ENCODE results near the gene YPEL3. TPM values are rescaled to one million over a fixed set of nuclear protein-coding genes. Genes with fewer than 3 reads are reported as not detected.

The YPEL3 gene
- total RNA-seq, 4 donors from 2014 or later: 81.9 to 197 (median 122) TPM

- peak overlapping the region in 1 of 4 donors; percentile 65 for H3K4me3 ChIP-seq
- DNase-seq (ENCODE audit: low spot score in 2 of 2): no peak
- peaks cover 0 to 63% (median 32%) of the 10 kb centered on the region in 4 donors for H3K4me1 ChIP-seq
- no peak for TF ChIP-seq POLR2A (IDR thresholded peaks at IDR 0.05)
- no peak for TF ChIP-seq CTCF (IDR thresholded peaks at IDR 0.05)
- TF ChIP-seq EP300 (IDR thresholded peaks at IDR 0.05): no peak
- peaks cover 5 to 41% (median 5%) of the 10 kb centered on the region in 3 donors for H3K36me3 ChIP-seq
- peak overlapping the region in 3 of 4 donors; percentile 83 to 90 (median 85) for H3K27ac ChIP-seq
- H3K9me3 ChIP-seq: no peaks in the 10 kb centered on the region
- WGBS, 2 donors: 59 to 71% methylated on average over 14 to 26 of the region's 26 CpGs
- H3K27me3 ChIP-seq: no peaks in the 10 kb centered on the region
Measured at GRCh38 chr16:30090610-30091331, 5.2 kb downstream of the YPEL3 start.

GRCh38 chr16:30088832-30089624 is 7.0 kb downstream of the YPEL3 start:
- Histone ChIP-seq H3K27ac (no peak overlapping the region), H3K4me1 (peaks cover 0 to 67% (median 18%) of the 10 kb centered on the region in 4 donors), H3K4me3 (no peak overlapping the region), H3K27me3 (no peaks in the 10 kb centered on the region), H3K9me3 (no peaks in the 10 kb centered on the region), H3K36me3 (peaks cover under 1 to 47% (median 3%) of the 10 kb centered on the region in 3 donors)
- DNase-seq (ENCODE audit: low spot score in 2 of 2): no peak
- WGBS, 2 donors: 75 to 84% methylated on average over 12 to 22 of the region's 22 CpGs
- TF ChIP-seq EP300 (IDR thresholded peaks at IDR 0.05): no peak
- no peak for TF ChIP-seq POLR2A (IDR thresholded peaks at IDR 0.05)
- no peak for TF ChIP-seq CTCF (IDR thresholded peaks at IDR 0.05)

- H3K4me3 ChIP-seq: no peak overlapping the region
- 67 to 74% methylated on average over 10 of the region's 10 CpGs for WGBS, 2 donors
- no peaks in the 10 kb centered on the region for H3K9me3 ChIP-seq
- no peak for DNase-seq (ENCODE audit: low spot score in 2 of 2)
- H3K36me3 ChIP-seq: peaks cover 0 to 47% (median 4%) of the 10 kb centered on the region in 3 donors
- peaks cover 0 to 60% (median 17%) of the 10 kb centered on the region in 4 donors for H3K4me1 ChIP-seq
- no peak overlapping the region for H3K27ac ChIP-seq
- no peaks in the 10 kb centered on the region for H3K27me3 ChIP-seq
- TF ChIP-seq EP300 (IDR thresholded peaks at IDR 0.05): no peak
- no peak for TF ChIP-seq POLR2A (IDR thresholded peaks at IDR 0.05)
- TF ChIP-seq CTCF (IDR thresholded peaks at IDR 0.05): no peak
Measured at GRCh38 chr16:30088237-30088831, 7.7 kb downstream of the YPEL3 start.

- Histone ChIP-seq H3K4me1 (peaks cover 0 to 50% (median 15%) of the 10 kb centered on the region in 4 donors), H3K4me3 (no peak overlapping the region), H3K36me3 (peaks cover 0 to 52% (median 14%) of the 10 kb centered on the region in 3 donors), H3K27ac (no peak overlapping the region), H3K9me3 (no peaks in the 10 kb centered on the region), H3K27me3 (no peaks in the 10 kb centered on the region)
- no peak for DNase-seq (ENCODE audit: low spot score in 2 of 2)
- WGBS, 2 donors: 87 to 91% methylated on average over 11 of the region's 11 CpGs
- TF ChIP-seq POLR2A (IDR thresholded peaks at IDR 0.05) (no peak), EP300 (IDR thresholded peaks at IDR 0.05) (no peak), CTCF (IDR thresholded peaks at IDR 0.05) (no peak)
Measured at GRCh38 chr16:30087181-30087898, 8.7 kb downstream of the YPEL3 start.
